H1 (cell line): Measurements from ENCODE around the gene STEEP1. TPM values are rescaled to one million over a fixed set of nuclear protein-coding genes. Genes with fewer than 3 reads are reported as not detected.

Experiments used
- CTCF ChIA-PET: fragments of 300-600 bp; sonication (Branson Sonifier 250); formaldehyde crosslinking; loops from one replicate; lab custom pipeline; 2021; ENCODE audit not compliant: partially characterized antibody; lab: Charles Lee
- POLR2A ChIA-PET: fragments of 300-600 bp; sonication (Branson Sonifier 250); formaldehyde crosslinking; loops from one replicate; lab custom pipeline; 2021; ENCODE audit warnings: inconsistent platforms; ENCODE audit not compliant: partially characterized antibody; lab: Charles Lee
- DNase-seq, 2 experiments: peaks; one replicate each; pipeline versions ENCODE4 v3.0.0 to v3.0.0-alpha.2; 2010 to 2022; ENCODE audit warnings: low spot score in 2 of 2, low read depth in 1 of 2, mixed read lengths in 1 of 2
- FAIRE-seq: peaks from 2 replicates; lab custom pipeline; 2011; peaks lifted over from hg19 to GRCh38; lab: Jason Lieb, UNC
- H2AFZ ChIP-seq: 2 replicates; pipeline ENCODE4 v1.8.1; 2012; ENCODE audit warnings: low read length, inconsistent platforms
- H2AK5ac ChIP-seq: 2 replicates; pipeline ENCODE4 v1.6.1; 2013; ENCODE audit warnings: low read depth, low read length
- H2BK120ac ChIP-seq: replicated peaks from 2 replicates; pipeline ENCODE3; 2013; ENCODE audit warnings: low read depth, low read length, inconsistent platforms
- H2BK12ac ChIP-seq: 2 replicates; pipeline ENCODE4 v1.6.1; 2013; ENCODE audit warnings: low read depth, low read length
- H2BK15ac ChIP-seq: 2 replicates; pipeline ENCODE4 v1.6.1; 2013; ENCODE audit warnings: low read length
- H2BK20ac ChIP-seq: 2 replicates; pipeline ENCODE4 v1.6.1; 2013; ENCODE audit warnings: low read length
- H2BK5ac ChIP-seq: 2 replicates; pipeline ENCODE4 v1.6.1; 2013; ENCODE audit warnings: low read depth, low read length
- H3K14ac ChIP-seq: 2 replicates; pipeline ENCODE4 v1.6.1; 2013; ENCODE audit warnings: inconsistent platforms; ENCODE audit not compliant: insufficient read length
- H3K18ac ChIP-seq: 2 replicates; pipeline ENCODE4 v1.6.1; 2013; ENCODE audit warnings: low read length; ENCODE audit errors: extremely low read depth
- H3K23ac ChIP-seq: 2 replicates; pipeline ENCODE4 v1.6.1; 2013; ENCODE audit warnings: inconsistent platforms; ENCODE audit not compliant: insufficient read length
- H3K23me2 ChIP-seq: 2 replicates; pipeline ENCODE4 v1.6.1; 2013; ENCODE audit warnings: low read depth, low read length
- H3K27ac ChIP-seq: 2 replicates; pipeline ENCODE4 v1.6.1; 2011; ENCODE audit warnings: low read depth, low read length, inconsistent platforms
- H3K27me3 ChIP-seq, 4 experiments: replicated peaks in 1 of 4; 1 replicate in 1 of 4; 2 replicates in 3 of 4; pipeline versions ENCODE4 v1.6.1 to v1.8.1; 2011 to 2013; ENCODE audit warnings: low read length in 3 of 4, mild to moderate bottlenecking in 3 of 4, inconsistent platforms in 2 of 4, mixed read lengths in 2 of 4, moderate library complexity in 1 of 4; ENCODE audit not compliant: control insufficient read depth in 3 of 4, insufficient read depth in 3 of 4; ENCODE audit errors: extremely low read depth in 1 of 4
- H3K36me3 ChIP-seq, 4 experiments: 2 replicates each; pipeline versions ENCODE4 v1.6.1 to v1.8.1; 2011 to 2013; ENCODE audit warnings: mild to moderate bottlenecking in 4 of 4, low read length in 3 of 4, moderate library complexity in 2 of 4, control low read depth in 1 of 4, inconsistent platforms in 1 of 4; ENCODE audit not compliant: insufficient read depth in 4 of 4, control insufficient read depth in 2 of 4
- H3K4ac ChIP-seq: replicated peaks from 2 replicates; pipeline ENCODE3; 2013; ENCODE audit warnings: low read length, low read depth, mixed read lengths, inconsistent platforms; ENCODE audit not compliant: insufficient read length
- H3K4me1 ChIP-seq, 4 experiments: replicated peaks in 1 of 4; 1 replicate in 1 of 4; 2 replicates in 3 of 4; pipeline versions ENCODE4 v1.6.1 to v1.8.1; 2011 to 2013; ENCODE audit warnings: low read length in 3 of 4, inconsistent platforms in 2 of 4, mixed read lengths in 1 of 4; ENCODE audit not compliant: insufficient read depth in 4 of 4, control insufficient read depth in 3 of 4
- H3K4me2 ChIP-seq, 2 experiments: 2 replicates each; pipeline versions ENCODE4 v1.6.1 to v1.8.1; 2011 to 2013; ENCODE audit warnings: low read depth in 2 of 2, low read length in 2 of 2, control low read depth in 1 of 2, inconsistent platforms in 1 of 2, mild to moderate bottlenecking in 1 of 2; ENCODE audit not compliant: insufficient read depth in 1 of 2
- H3K4me3 ChIP-seq, 4 experiments: fragments of 200-600, 300-600 bp in 1 of 4; sonication (generic), shearing (Covaris generic), sonication (Bioruptor Twin) in 1 of 4; 2 replicates each; pipeline versions ENCODE4 v1.5.1 to v1.8.1; 2011 to 2016; ENCODE audit warnings: low read length in 4 of 4, low read depth in 3 of 4, control low read depth in 2 of 4, inconsistent platforms in 2 of 4, mild to moderate bottlenecking in 2 of 4, mixed read lengths in 1 of 4, moderate library complexity in 1 of 4; ENCODE audit not compliant: insufficient read depth in 2 of 4; ENCODE audit errors: extremely low read depth in 1 of 4
- H3K56ac ChIP-seq: replicated peaks from 2 replicates; pipeline ENCODE3; 2013; ENCODE audit warnings: low read depth, mild to moderate bottlenecking, mixed read lengths, low read length, inconsistent platforms; ENCODE audit not compliant: insufficient read length
- H3K79me1 ChIP-seq: 2 replicates; pipeline ENCODE4 v1.6.1; 2013; ENCODE audit warnings: low read depth, low read length, control low read depth
- H3K79me2 ChIP-seq, 2 experiments: 2 replicates each; pipeline versions ENCODE4 v1.6.1 to v1.8.1; 2012 to 2013; ENCODE audit warnings: low read length in 2 of 2, mild to moderate bottlenecking in 2 of 2, inconsistent platforms in 1 of 2; ENCODE audit not compliant: insufficient read depth in 2 of 2, control insufficient read depth in 1 of 2
- H3K9ac ChIP-seq, 4 experiments: replicated peaks in 1 of 4; 1 replicate in 1 of 4; 2 replicates in 3 of 4; pipeline versions ENCODE4 v1.6.1 to v1.8.1; 2011 to 2013; ENCODE audit warnings: low read depth in 3 of 4, low read length in 3 of 4, control low read depth in 2 of 4, mild to moderate bottlenecking in 2 of 4, moderate library complexity in 2 of 4, inconsistent platforms in 1 of 4; ENCODE audit errors: extremely low read depth in 1 of 4
- H3K9me3 ChIP-seq, 2 experiments: 2 replicates each; pipeline versions ENCODE4 v1.6.1 to v1.8.1; 2012 to 2013; ENCODE audit warnings: mild to moderate bottlenecking in 2 of 2, moderate library complexity in 2 of 2, control low read depth in 1 of 2, inconsistent platforms in 1 of 2, low read depth in 1 of 2, low read length in 1 of 2, mixed read lengths in 1 of 2; ENCODE audit not compliant: insufficient read depth in 2 of 2
- H4K20me1 ChIP-seq, 2 experiments: replicated peaks in 1 of 2; 2 replicates each; pipeline versions ENCODE3 to v1.8.1; 2011 to 2013; ENCODE audit warnings: inconsistent platforms in 2 of 2, low read length in 2 of 2, mild to moderate bottlenecking in 1 of 2; ENCODE audit not compliant: insufficient read depth in 2 of 2, control insufficient read depth in 1 of 2
- H4K5ac ChIP-seq: 2 replicates; pipeline ENCODE4 v1.6.1; 2013; ENCODE audit warnings: low read length, low read depth, mixed read lengths, inconsistent platforms; ENCODE audit not compliant: insufficient read length
- H4K8ac ChIP-seq: 2 replicates; pipeline ENCODE4 v1.8.0; 2013; ENCODE audit warnings: mild to moderate bottlenecking, moderate library complexity, low read length, inconsistent platforms; ENCODE audit not compliant: insufficient read depth; ENCODE audit errors: extremely low read depth
- H4K91ac ChIP-seq: replicated peaks from 2 replicates; pipeline ENCODE3; 2013; ENCODE audit warnings: low read length, mixed read lengths, inconsistent platforms; ENCODE audit not compliant: insufficient read length
- ASH2L ChIP-seq: fragments of 200-600, 300-600 bp; sonication (generic); IDR thresholded peaks from one replicate; pipeline ENCODE4 v1.7.1; 2017; ENCODE audit warnings: low read length
- BACH1 ChIP-seq: IDR thresholded peaks from 2 replicates; pipeline ENCODE4 v1.6.1; 2012; ENCODE audit warnings: low read length, improper control_type of control experiment
- CBX8 ChIP-seq: fragments of 300-800, 300-1000 bp; sonication (generic); IDR thresholded peaks from 2 replicates; pipeline ENCODE4 v1.7.1; 2016; ENCODE audit warnings: low read depth, low read length, borderline replicate concordance
- CEBPB ChIP-seq: IDR thresholded peaks from 2 replicates; pipeline ENCODE4 v1.6.1; 2012; ENCODE audit warnings: low read depth, low read length
- CHD1 ChIP-seq: IDR thresholded peaks from 2 replicates; pipeline ENCODE4 v1.6.1; 2012; ENCODE audit warnings: low read depth, low read length, improper control_type of control experiment
- CTBP2 ChIP-seq: IDR thresholded peaks from 2 replicates; pipeline ENCODE4 v1.7.0; 2011; ENCODE audit warnings: borderline replicate concordance, mild to moderate bottlenecking, moderate library complexity, mixed read lengths, low read length; ENCODE audit not compliant: insufficient read depth, insufficient read length
- EGR1 ChIP-seq: IDR thresholded peaks from 2 replicates; pipeline ENCODE4 v1.6.1; 2011; ENCODE audit warnings: low read depth, low read length, borderline replicate concordance
- EZH2 ChIP-seq: fragments of 200-600 bp; sonication (generic); IDR thresholded peaks from 2 replicates; pipeline ENCODE4 v1.7.1; 2012; ENCODE audit warnings: low read depth, mild to moderate bottlenecking, moderate library complexity, low read length, inconsistent platforms; ENCODE audit not compliant: severe bottlenecking
- GABPA ChIP-seq: IDR thresholded peaks from 2 replicates; pipeline ENCODE4 v1.6.1; 2011; ENCODE audit warnings: mild to moderate bottlenecking, low read length, moderate library complexity, borderline replicate concordance; ENCODE audit not compliant: insufficient read depth
- HDAC6 ChIP-seq: IDR thresholded peaks from one replicate; pipeline ENCODE4 v1.7.1; 2012; ENCODE audit warnings: low read depth, mild to moderate bottlenecking, inconsistent platforms, low read length, moderate library complexity
- JUND ChIP-seq: IDR thresholded peaks from 2 replicates; pipeline ENCODE4 v1.6.1; 2011; ENCODE audit warnings: mild to moderate bottlenecking, improper control_type of control experiment, low read length
- POU5F1 ChIP-seq: IDR thresholded peaks from 2 replicates; pipeline ENCODE4 v1.6.1; 2011; ENCODE audit warnings: low read depth, mild to moderate bottlenecking, low read length, moderate library complexity
- SIX5 ChIP-seq: IDR thresholded peaks from 2 replicates; pipeline ENCODE4 v1.6.1; 2011; ENCODE audit warnings: mild to moderate bottlenecking, low read depth, low read length
- SP4 ChIP-seq: IDR thresholded peaks from 2 replicates; pipeline ENCODE4 v1.6.1; 2012; ENCODE audit warnings: low read length, inconsistent platforms
- TCF12 ChIP-seq: IDR thresholded peaks from 2 replicates; pipeline ENCODE4 v1.6.1; 2011; ENCODE audit warnings: low read depth, mild to moderate bottlenecking, low read length
- TEAD4 ChIP-seq: IDR thresholded peaks from 2 replicates; pipeline ENCODE4 v1.6.1; 2012; ENCODE audit warnings: low read depth, low read length, inconsistent platforms, mixed read lengths
- ZNF274 ChIP-seq: IDR thresholded peaks from 2 replicates; pipeline ENCODE4 v1.7.0; 2012; ENCODE audit warnings: low read length, borderline replicate concordance; ENCODE audit errors: extremely low read depth
- WGBS, 2 experiments: shearing (Covaris generic) in 1 of 2; methylation state at CpG; one replicate each; pipeline versions ENCODE4 v1.1.6 to v1.1.7; 2013 to 2015; ENCODE audit warnings: low lambda C conversion rate in 2 of 2, mixed read lengths in 2 of 2, inconsistent platforms in 1 of 2, low coverage in 1 of 2, missing lambda C conversion rate in 1 of 2; ENCODE audit not compliant: insufficient replicate concordance in 2 of 2, insufficient coverage in 1 of 2, insufficient read length in 1 of 2; ENCODE audit errors: extremely low coverage in 1 of 2, missing lambda C conversion rate in 1 of 2; 5-methylcytosine and 5-hydroxymethylcytosine counted together
- polyA plus RNA-seq, 7 experiments: library from polyadenylated mRNA; depleted of rRNA in 3 of 7; stranded (reverse) in 5 of 7; unstranded in 2 of 7; fragments of >200 nt in 5 of 7; fragments of 200-250 nt in 2 of 7; gene quantifications; 1 replicate in 5 of 7; 2 replicates in 1 of 7; 4 replicates in 1 of 7; pipeline versions ENCODE4 v1.2.1 to v1.2.3, GENCODE V29; 2011 to 2013; ENCODE audit warnings: missing spikeins in 2 of 7, mixed read lengths in 2 of 7
- total RNA-seq: library from RNA; stranded (reverse); fragmentation: NEBNext Ultra II Directional; extraction: Animal tissue kit (Norgen Biotek cat#: 25700); gene quantifications from 2 replicates; pipeline ENCODE4 v1.2.1, GENCODE V29; 2021

Gene STEEP1
- total and polyA plus RNA-seq, 2 of the 8 experiments (the other 6 are each of a cell fraction or from before 2014, with no cell fraction given): 9.2 to 29.7 TPM

GRCh38 chrX:119552508-119552907 is 12.7 kb downstream of the STEEP1 start:
- Histone ChIP-seq H2BK120ac (no peak overlapping the region), H3K18ac (no peak overlapping the region), H2BK20ac (no peak overlapping the region), H3K4ac (no peak overlapping the region), H2AFZ (no peak overlapping the region), H2BK12ac (no peak overlapping the region), H3K36me3 (no peaks in the 10 kb centered on the region), H3K27me3 (no peaks in the 10 kb centered on the region), H3K27ac (no peak overlapping the region), H3K23ac (no peak overlapping the region), H3K4me1 (no peaks in the 10 kb centered on the region), H3K4me2 (no peak overlapping the region), H3K79me1 (no peaks in the 10 kb centered on the region), H3K56ac (no peak overlapping the region), H3K9ac (no peak overlapping the region), H4K8ac (no peak overlapping the region), H3K9me3 (no peaks in the 10 kb centered on the region), H3K23me2 (no peaks in the 10 kb centered on the region), H3K79me2 (no peaks in the 10 kb centered on the region; a peak in 1 of 4 replicates), H3K14ac (no peak overlapping the region), H3K4me3 (no peak overlapping the region), H4K91ac (no peak overlapping the region), H2BK15ac (no peak overlapping the region), H4K20me1 (no peaks in the 10 kb centered on the region), H2BK5ac (no peak overlapping the region), H2AK5ac (no peak overlapping the region), H4K5ac (no peak overlapping the region)
- POLR2A ChIA-PET: interaction anchor here (1.2 kb wide), 1 partner anchor 13 kb away, joined by 3 read pairs; the partner anchor contains the start of gene STEEP1
- FAIRE-seq (no peak), DNase-seq (no peak)
- CTCF ChIA-PET: no interaction called here
- WGBS, 2 experiments: 90% methylated on average over 3 of the region's 3 CpGs; no CpG with 5 or more reads in 1 of the 2 experiments
- TF ChIP-seq TCF12 (no peak), EGR1 (no peak), CBX8 (no peak), JUND (no peak), CEBPB (no peak), TEAD4 (no peak), GABPA (no peak), BACH1 (no peak), EZH2 (no peak), ASH2L (no peak), CTBP2 (no peak), POU5F1 (no peak), SIX5 (no peak), SP4 (no peak), CHD1 (no peak), HDAC6 (no peak), ZNF274 (no peak)
